Chondrocyte (in vitro differentiated cells): ENCODE measurements around the gene RHOB. TPM values are rescaled to one million over a fixed set of nuclear protein-coding genes. Genes with fewer than 3 reads are reported as not detected.

Source experiments
- DNase-seq: peaks from one replicate; pipeline ENCODE4 v3.0.0; 2021; ENCODE audit warnings: mixed read lengths, low spot score
- H3K27ac Mint-ChIP-seq: one replicate; pipeline ENCODE4 v1.8.0; 2021; ENCODE audit warnings: mild to moderate bottlenecking, moderate library complexity, mixed read lengths; ENCODE audit not compliant: unreplicated experiment
- H3K27me3 Mint-ChIP-seq: 2 replicates; pipeline ENCODE4 v1.8.0; 2021; ENCODE audit warnings: low read depth, mixed read lengths
- H3K36me3 Mint-ChIP-seq: 2 replicates; pipeline ENCODE4 v1.8.0; 2021; ENCODE audit warnings: low read depth, mixed read lengths
- H3K4me1 Mint-ChIP-seq: 2 replicates; pipeline ENCODE4 v1.8.0; 2021; ENCODE audit warnings: low read depth, mild to moderate bottlenecking, mixed read lengths
- H3K4me3 Mint-ChIP-seq: one replicate; pipeline ENCODE4 v1.8.0; 2021; ENCODE audit warnings: mild to moderate bottlenecking, moderate library complexity, mixed read lengths; ENCODE audit not compliant: unreplicated experiment
- H3K9me3 Mint-ChIP-seq: 2 replicates; pipeline ENCODE4 v1.8.0; 2021; ENCODE audit warnings: low read depth, mixed read lengths
- total RNA-seq: library from RNA; stranded (reverse); gene quantifications from 3 replicates; pipeline ENCODE4 v1.2.1, GENCODE V29; 2021
- TF ChIP-seq, protein P1 (sequence below): fragments of 200-600 bp; sonication (generic); IDR thresholded peaks from 2 replicates; pipeline ENCODE4 v1.5.0; 2021; ENCODE audit warnings: antibody characterized with exemption, mild to moderate bottlenecking, moderate library complexity

The RHOB gene
- total RNA-seq, 1 donor from 2014 or later = 191 TPM

DNA sequence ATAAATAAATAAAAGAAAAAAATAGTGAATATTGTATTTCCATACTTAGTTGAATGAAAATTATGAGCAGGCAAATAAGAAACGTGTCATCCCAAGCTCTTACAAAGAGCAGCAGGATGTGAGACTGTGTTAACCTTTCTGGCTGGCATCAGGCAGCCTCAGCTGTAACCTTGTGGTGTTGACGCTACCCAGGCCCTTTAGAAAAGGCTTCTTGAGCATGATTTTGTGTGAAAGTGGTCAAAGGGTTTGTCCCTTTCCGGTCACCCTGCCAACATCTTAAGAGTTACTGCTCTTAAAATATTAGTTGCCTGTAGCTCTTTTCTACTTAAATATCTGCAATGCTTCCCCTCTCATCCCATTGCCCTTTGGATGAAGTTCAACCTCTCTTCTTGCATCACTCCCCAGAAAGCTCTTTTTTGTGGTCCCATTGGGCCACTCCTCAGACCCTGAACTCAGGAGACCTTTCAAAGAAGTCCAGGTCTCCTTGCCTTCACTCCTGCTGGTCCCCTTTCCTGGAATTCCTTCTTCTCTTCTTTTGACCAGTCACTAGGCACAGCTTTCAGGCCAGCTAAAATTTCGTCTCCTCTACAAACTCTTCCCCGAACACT is 35.0 kb downstream of the RHOB start:
- Mint-ChIP-seq H3K36me3 (no peaks in the 10 kb centered on the region), H3K9me3 (peaks cover 4% of the 10 kb centered on the region), H3K27me3 (no peaks in the 10 kb centered on the region), H3K27ac (no peak overlapping the region), H3K4me1 (peaks cover 15% of the 10 kb centered on the region), H3K4me3 (no peak overlapping the region)
- TF ChIP-seq, protein P1, sequence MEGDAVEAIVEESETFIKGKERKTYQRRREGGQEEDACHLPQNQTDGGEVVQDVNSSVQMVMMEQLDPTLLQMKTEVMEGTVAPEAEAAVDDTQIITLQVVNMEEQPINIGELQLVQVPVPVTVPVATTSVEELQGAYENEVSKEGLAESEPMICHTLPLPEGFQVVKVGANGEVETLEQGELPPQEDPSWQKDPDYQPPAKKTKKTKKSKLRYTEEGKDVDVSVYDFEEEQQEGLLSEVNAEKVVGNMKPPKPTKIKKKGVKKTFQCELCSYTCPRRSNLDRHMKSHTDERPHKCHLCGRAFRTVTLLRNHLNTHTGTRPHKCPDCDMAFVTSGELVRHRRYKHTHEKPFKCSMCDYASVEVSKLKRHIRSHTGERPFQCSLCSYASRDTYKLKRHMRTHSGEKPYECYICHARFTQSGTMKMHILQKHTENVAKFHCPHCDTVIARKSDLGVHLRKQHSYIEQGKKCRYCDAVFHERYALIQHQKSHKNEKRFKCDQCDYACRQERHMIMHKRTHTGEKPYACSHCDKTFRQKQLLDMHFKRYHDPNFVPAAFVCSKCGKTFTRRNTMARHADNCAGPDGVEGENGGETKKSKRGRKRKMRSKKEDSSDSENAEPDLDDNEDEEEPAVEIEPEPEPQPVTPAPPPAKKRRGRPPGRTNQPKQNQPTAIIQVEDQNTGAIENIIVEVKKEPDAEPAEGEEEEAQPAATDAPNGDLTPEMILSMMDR = no peak
- DNase-seq = no peak

DNA sequence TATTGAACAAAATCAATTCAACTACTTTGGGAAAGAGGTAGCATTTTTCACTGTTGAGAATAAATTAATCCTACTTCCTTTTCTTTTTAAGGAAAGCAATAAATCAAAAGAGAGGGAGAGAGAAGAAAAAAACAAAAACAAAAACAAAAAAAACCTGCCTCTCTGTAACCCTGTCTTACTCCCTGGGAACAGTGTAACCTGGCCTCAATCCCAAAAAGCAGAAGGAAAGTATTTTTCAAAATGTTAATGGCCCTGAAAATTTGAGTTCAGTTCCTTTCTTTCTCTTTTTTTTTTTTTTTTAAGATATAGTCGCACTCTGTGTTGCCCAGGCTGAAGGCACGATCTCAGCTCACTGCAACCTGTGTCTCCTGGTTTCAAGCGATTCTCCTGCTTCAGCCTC is 35.9 kb downstream of the RHOB start:
- no peak for DNase-seq
- peaks cover 18% of the 10 kb centered on the region for H3K4me1 Mint-ChIP-seq
- no peak overlapping the region for H3K27ac Mint-ChIP-seq
- TF ChIP-seq, protein P1 = no peak
- H3K27me3 Mint-ChIP-seq = no peaks in the 10 kb centered on the region
- H3K4me3 Mint-ChIP-seq = no peak overlapping the region
- H3K9me3 Mint-ChIP-seq = peaks cover 4% of the 10 kb centered on the region
- no peaks in the 10 kb centered on the region for H3K36me3 Mint-ChIP-seq

DNA sequence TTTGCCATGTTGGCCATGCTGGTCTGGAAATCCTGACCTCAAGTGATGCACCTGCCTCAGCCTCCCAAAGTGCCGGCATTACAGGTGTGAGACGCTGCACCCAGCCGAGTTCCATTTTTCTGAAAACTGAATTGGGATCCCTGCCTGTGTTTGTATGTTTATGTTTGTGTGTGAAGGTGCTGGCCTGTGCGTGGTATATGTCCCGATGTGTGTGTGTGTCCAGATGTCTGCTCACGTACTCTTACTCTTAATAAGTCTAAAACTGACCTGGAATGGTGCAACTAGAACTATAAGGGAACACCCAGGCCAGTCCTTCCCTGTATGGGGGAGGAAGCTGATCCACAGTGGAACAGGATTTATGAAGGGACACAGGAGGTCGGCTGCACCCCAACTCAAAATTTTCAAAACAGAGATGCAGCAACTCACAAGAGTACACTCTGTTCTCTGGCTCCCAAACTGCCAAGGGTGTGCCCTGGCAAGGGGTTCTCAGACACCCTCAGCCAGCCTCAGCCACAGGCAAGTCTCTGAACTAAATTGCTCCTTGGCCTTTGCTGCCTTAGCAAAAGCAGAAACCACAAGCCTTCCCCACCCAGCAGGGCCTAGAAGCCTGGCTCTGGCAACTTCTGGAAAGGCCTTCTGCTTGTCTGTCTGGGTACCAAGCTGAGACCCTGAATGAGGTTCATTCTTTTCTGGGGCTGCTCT is 36.5 kb downstream of the RHOB start:
- no peak overlapping the region for H3K4me3 Mint-ChIP-seq
- no peaks in the 10 kb centered on the region for H3K36me3 Mint-ChIP-seq
- no peak overlapping the region for H3K27ac Mint-ChIP-seq
- TF ChIP-seq, protein P1 = no peak
- peaks cover 25% of the 10 kb centered on the region for H3K4me1 Mint-ChIP-seq
- peaks cover 3% of the 10 kb centered on the region for H3K9me3 Mint-ChIP-seq
- no peak for DNase-seq
- H3K27me3 Mint-ChIP-seq = no peaks in the 10 kb centered on the region

DNA sequence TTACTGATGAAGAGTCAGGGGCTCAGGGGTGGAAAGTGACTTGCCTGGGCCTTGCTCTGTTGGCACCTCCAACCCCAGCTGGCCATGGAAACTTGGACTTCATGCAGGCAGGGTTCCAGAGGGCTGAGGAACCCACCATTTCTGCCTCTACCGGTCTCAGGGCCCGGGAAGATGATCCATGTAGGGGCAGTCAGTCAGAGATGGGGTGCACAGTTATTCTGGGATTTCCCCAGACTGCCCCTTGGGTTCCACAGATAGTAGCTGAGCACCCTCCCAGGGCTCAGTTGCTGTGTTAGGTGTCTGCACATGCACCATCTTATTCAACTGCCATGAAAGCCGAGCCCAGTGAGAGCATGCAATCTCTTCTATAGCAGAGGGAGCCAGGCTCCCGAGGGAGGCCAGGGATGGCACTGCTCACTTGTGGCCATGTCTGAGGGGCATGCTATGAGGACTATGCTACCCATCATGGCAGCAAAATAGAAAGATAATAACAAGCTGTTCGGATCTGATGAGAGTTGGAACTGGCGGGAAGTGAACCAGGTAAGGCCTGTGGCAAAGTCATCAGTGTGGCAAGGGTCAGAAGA is 37.3 kb downstream of the RHOB start:
- no peak overlapping the region for H3K27ac Mint-ChIP-seq
- H3K4me1 Mint-ChIP-seq = peaks cover 27% of the 10 kb centered on the region
- H3K36me3 Mint-ChIP-seq = no peaks in the 10 kb centered on the region
- H3K4me3 Mint-ChIP-seq = no peak overlapping the region
- H3K27me3 Mint-ChIP-seq = no peaks in the 10 kb centered on the region
- TF ChIP-seq, protein P1 = no peak
- no peak for DNase-seq
- H3K9me3 Mint-ChIP-seq = no peaks in the 10 kb centered on the region

DNA sequence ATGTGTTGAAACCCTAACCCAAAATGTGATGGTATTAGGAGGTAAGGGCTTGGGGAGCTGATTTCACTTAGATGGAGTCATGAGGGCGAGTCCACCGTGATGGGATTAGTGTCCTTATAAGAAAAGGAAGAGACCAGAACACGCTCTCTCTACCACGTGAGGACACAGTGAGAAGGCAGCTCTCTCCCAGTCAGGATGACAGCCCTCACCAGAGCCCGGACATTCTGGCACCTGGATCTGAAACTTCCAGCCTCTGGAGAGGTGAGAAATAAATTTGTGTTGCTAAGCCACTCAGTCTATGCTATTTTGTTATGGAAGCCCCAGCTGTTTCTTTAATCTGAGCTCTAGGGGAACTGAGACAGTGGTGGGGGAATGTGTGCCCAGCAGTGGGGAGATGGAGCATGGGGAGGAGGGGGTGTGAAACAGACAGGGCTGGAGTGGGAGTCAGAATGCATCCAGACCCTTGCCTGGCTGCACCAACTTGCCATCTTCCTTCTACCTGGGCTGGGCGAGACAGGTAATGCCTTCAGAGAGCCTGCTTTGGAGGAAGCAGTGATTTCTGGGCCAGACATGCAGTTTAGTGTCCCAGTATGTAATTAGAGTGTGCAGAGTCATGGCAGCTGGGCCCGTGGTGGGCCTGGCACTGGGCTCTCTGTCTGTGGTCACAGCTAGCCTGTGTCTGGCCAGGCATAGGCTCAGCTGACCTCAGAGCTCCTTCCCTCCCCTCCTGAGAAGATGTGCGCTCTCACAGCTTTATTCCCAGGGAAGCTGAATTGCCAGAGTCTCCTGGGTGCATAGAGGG is 38.1 kb downstream of the RHOB start:
- Mint-ChIP-seq H3K9me3 (no peaks in the 10 kb centered on the region), H3K27ac (no peak overlapping the region), H3K36me3 (no peaks in the 10 kb centered on the region), H3K4me3 (no peak overlapping the region), H3K27me3 (no peaks in the 10 kb centered on the region), H3K4me1 (peaks cover 34% of the 10 kb centered on the region)
- DNase-seq = no peak
- TF ChIP-seq, protein P1 = no peak
